Neural progenitor cell (in vitro differentiated cells): Measurements from ENCODE around the gene TDP2.

Experiments
- EZH2 ChIP-seq: fragments of 200-600 bp; sonication (generic); IDR thresholded peaks from 2 replicates; pipeline ENCODE4 v1.6.1; 2017; ENCODE audit warnings: antibody characterized with exemption, mild to moderate bottlenecking, moderate library complexity
- TF ChIP-seq, protein P1 (sequence below): fragments of 200-600 bp; sonication (generic); IDR thresholded peaks from 2 replicates; pipeline ENCODE4 v1.5.1; 2017; ENCODE audit warnings: antibody characterized with exemption, mild to moderate bottlenecking

DNA sequence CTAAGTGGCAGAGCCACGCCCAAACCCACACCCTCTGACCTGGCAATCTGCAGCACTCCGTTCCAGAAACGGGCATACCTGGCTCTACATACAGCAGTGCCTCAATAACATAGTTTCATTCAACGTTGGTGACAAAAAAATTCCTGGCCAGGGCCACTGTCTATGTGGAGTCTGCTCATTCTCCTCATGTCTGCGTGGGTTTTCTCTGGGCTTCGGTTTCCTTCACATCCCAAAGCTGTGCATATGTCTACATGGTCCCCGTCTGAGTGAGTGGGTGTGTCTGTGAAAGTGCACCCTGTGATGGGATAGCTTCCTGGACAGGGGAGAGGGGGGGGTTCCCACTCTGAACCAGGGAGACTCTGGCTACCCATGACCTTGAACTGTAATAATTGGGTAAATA is 22.8 kb downstream of the TDP2 start:
- TF ChIP-seq, protein P1, sequence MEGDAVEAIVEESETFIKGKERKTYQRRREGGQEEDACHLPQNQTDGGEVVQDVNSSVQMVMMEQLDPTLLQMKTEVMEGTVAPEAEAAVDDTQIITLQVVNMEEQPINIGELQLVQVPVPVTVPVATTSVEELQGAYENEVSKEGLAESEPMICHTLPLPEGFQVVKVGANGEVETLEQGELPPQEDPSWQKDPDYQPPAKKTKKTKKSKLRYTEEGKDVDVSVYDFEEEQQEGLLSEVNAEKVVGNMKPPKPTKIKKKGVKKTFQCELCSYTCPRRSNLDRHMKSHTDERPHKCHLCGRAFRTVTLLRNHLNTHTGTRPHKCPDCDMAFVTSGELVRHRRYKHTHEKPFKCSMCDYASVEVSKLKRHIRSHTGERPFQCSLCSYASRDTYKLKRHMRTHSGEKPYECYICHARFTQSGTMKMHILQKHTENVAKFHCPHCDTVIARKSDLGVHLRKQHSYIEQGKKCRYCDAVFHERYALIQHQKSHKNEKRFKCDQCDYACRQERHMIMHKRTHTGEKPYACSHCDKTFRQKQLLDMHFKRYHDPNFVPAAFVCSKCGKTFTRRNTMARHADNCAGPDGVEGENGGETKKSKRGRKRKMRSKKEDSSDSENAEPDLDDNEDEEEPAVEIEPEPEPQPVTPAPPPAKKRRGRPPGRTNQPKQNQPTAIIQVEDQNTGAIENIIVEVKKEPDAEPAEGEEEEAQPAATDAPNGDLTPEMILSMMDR: no peak
- TF ChIP-seq EZH2: no peak
